Kidney (tissue), 14 donors: ENCODE data around the gene FAM53B. TPM values are rescaled to one million over a fixed set of nuclear protein-coding genes. Genes with fewer than 3 reads are reported as not detected.

ENCODE experiments used
- DNase-seq, 5 donors: peaks; one replicate each; pipeline ENCODE4 v3.0.0-alpha.2; 2013 to 2020
- FAIRE-seq: peaks from 2 replicates; lab custom pipeline; 2012; peaks lifted over from hg19 to GRCh38; lab: Jason Lieb, UNC
- H3K27ac ChIP-seq, 2 donors: one replicate each; pipeline ENCODE4 v1.7.0; 2013; ENCODE audit warnings: low read depth in 2 of 2, low read length in 2 of 2, inconsistent platforms in 1 of 2
- H3K27me3 ChIP-seq: one replicate; pipeline ENCODE4 v1.7.1; 2013; ENCODE audit warnings: low read length, inconsistent platforms; ENCODE audit not compliant: control insufficient read depth, insufficient read depth
- H3K36me3 ChIP-seq, 3 donors: one replicate each; pipeline versions ENCODE4 v1.7.0 to v1.7.1; 2013; ENCODE audit warnings: low read length in 3 of 3, control low read depth in 1 of 3, inconsistent platforms in 1 of 3; ENCODE audit not compliant: insufficient read depth in 3 of 3, control insufficient read depth in 2 of 3
- H3K4me1 ChIP-seq, 3 donors: one replicate each; pipeline versions ENCODE4 v1.7.0 to v1.7.1; 2013; ENCODE audit warnings: low read length in 3 of 3, inconsistent platforms in 1 of 3, low read depth in 1 of 3; ENCODE audit not compliant: control insufficient read depth in 2 of 3, insufficient read depth in 2 of 3
- H3K4me3 ChIP-seq, 3 donors: one replicate each; pipeline versions ENCODE4 v1.7.0 to v1.8.1; 2013; ENCODE audit warnings: low read length in 3 of 3, control low read depth in 1 of 3, inconsistent platforms in 1 of 3
- H3K9ac ChIP-seq, 3 donors: one replicate each; pipeline versions ENCODE4 v1.7.0 to v1.7.1; 2013; ENCODE audit warnings: low read length in 3 of 3, control low read depth in 1 of 3, inconsistent platforms in 1 of 3
- H3K9me3 ChIP-seq, 3 donors: one replicate each; pipeline versions ENCODE4 v1.7.0 to v1.7.1; 2013; ENCODE audit warnings: low read length in 3 of 3, control low read depth in 1 of 3, inconsistent platforms in 1 of 3; ENCODE audit not compliant: control insufficient read depth in 2 of 3, insufficient read depth in 1 of 3
- intact Hi-C: fragments of 100-400 bp; cut with DNase I; formaldehyde crosslinking; loops from one replicate; pipeline ENCODE4 v1.11.1; 2022
- polyA plus RNA-seq: library from polyadenylated mRNA; stranded (reverse); fragments of 350-450 nt; fragmentation: Illumina TruSeq; extraction: RNeasy Lipid Tissue Mini Kit (QIAGEN cat#74804); gene quantifications from one replicate; pipeline ENCODE4 v1.2.3, GENCODE V29; 2014; ENCODE audit warnings: low read depth, low replicate concordance; ENCODE audit not compliant: insufficient read depth
- total RNA-seq: library from RNA; stranded (reverse); fragmentation: NEBNext Ultra II Directional; extraction: Animal tissue kit (Norgen Biotek cat#: 25700); gene quantifications from one replicate; pipeline ENCODE4 v1.2.1, GENCODE V29; 2021
- TF ChIP-seq, protein P1 (sequence below): IDR thresholded peaks from 3 replicates; pipeline ENCODE4 v1.5.1; 2012; ENCODE audit warnings: mild to moderate bottlenecking, moderate library complexity, borderline replicate concordance; ENCODE audit not compliant: insufficient read depth; ENCODE audit errors: extremely low read depth
- donor health status: control.
- donor health status: control.
- donor health status: control.
- donor health status: control.
- donor health status: control.
- donor health status: DM: yes; HTN: yes; CAD: no.
- donor health status: Normal renal cell carcinoma (clear cell type).

The FAM53B gene
- total and polyA plus RNA-seq, 2 donors from 2014 or later = 11.8 to 30.0 TPM

DNA sequence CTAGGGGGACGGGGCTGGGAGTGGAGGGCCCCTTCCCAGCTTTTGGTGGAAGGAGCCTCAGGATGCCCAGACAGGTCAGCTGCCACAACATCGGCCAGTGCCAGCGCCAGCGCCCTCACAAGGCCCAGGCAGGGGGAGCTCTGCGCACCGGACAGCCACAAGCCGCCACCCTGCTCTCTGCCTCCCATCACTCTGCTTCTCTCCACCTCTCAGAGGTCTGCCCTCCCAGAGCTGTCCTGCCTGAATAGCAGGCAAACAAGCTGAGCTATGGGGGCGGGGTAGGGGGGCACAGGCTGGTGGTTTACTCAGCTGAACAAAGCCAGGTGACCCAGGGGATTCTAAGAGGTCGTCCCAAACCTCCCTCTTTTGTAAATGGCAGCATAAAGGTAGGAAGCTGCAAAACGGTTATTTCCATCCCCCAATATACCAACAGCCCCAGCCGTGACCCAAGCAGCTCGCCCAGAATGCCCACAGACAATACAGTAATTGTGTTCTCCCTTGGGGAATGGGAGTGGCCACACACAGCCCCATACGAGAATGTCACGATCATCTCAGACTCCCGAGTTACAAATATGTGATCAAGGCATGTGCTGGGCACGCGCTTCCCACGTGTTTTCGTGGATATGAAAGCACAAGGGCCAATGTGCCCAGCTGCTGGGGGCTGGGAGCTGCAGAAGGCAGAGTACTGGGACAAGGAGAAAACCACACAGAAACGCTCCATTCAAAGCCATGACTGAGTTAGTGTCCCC lies 19.7 kb downstream of the FAM53B start:
- FAIRE-seq (no peak), DNase-seq (peak in 1 of 5 donors; percentile 76)
- intact Hi-C loops = no loop called here
- H3K4me3 ChIP-seq = no peak overlapping the region
- peaks cover 0 to 66% (median 59%) of the 10 kb centered on the region in 3 donors for H3K4me1 ChIP-seq
- TF ChIP-seq, protein P1, sequence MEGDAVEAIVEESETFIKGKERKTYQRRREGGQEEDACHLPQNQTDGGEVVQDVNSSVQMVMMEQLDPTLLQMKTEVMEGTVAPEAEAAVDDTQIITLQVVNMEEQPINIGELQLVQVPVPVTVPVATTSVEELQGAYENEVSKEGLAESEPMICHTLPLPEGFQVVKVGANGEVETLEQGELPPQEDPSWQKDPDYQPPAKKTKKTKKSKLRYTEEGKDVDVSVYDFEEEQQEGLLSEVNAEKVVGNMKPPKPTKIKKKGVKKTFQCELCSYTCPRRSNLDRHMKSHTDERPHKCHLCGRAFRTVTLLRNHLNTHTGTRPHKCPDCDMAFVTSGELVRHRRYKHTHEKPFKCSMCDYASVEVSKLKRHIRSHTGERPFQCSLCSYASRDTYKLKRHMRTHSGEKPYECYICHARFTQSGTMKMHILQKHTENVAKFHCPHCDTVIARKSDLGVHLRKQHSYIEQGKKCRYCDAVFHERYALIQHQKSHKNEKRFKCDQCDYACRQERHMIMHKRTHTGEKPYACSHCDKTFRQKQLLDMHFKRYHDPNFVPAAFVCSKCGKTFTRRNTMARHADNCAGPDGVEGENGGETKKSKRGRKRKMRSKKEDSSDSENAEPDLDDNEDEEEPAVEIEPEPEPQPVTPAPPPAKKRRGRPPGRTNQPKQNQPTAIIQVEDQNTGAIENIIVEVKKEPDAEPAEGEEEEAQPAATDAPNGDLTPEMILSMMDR = no peak
- no peaks in the 10 kb centered on the region for H3K27me3 ChIP-seq
- H3K27ac ChIP-seq = peak overlapping the region; percentile 43 to 73
- no peaks in the 10 kb centered on the region for H3K9me3 ChIP-seq
- no peaks in the 10 kb centered on the region for H3K36me3 ChIP-seq
- H3K9ac ChIP-seq = peak overlapping the region in 2 of 3 donors; percentile 17 to 31

DNA sequence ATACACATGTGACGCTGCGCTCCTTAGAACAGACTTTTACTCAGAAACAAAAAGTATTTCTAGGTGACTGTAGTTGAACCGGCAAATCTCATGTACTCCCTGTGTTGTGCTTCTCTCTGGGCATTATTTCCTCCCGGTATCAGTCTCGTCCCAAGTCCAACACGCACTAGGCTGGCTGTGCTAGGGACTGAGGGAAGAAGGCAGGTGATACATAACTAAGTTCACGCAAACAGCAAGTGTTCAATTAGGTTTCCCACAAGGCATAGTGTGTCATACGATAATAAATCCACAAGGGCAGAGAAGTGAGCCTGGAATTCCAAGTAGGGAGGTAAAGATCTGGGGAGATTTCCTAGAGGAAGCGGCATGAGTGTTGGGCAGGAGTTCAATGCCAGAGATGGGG lies 20.4 kb downstream of the FAM53B start:
- FAIRE-seq = no peak
- Histone ChIP-seq H3K9me3 (no peaks in the 10 kb centered on the region), H3K4me1 (peaks cover 0 to 63% (median 61%) of the 10 kb centered on the region in 3 donors), H3K9ac (peak overlapping the region in 2 of 3 donors; percentile 6 to 31), H3K27ac (peak overlapping the region; percentile 43 to 73), H3K36me3 (no peaks in the 10 kb centered on the region), H3K4me3 (no peak overlapping the region), H3K27me3 (no peaks in the 10 kb centered on the region)
- TF ChIP-seq, protein P1 = no peak
- intact Hi-C loops = no loop called here
- no peak for DNase-seq

DNA sequence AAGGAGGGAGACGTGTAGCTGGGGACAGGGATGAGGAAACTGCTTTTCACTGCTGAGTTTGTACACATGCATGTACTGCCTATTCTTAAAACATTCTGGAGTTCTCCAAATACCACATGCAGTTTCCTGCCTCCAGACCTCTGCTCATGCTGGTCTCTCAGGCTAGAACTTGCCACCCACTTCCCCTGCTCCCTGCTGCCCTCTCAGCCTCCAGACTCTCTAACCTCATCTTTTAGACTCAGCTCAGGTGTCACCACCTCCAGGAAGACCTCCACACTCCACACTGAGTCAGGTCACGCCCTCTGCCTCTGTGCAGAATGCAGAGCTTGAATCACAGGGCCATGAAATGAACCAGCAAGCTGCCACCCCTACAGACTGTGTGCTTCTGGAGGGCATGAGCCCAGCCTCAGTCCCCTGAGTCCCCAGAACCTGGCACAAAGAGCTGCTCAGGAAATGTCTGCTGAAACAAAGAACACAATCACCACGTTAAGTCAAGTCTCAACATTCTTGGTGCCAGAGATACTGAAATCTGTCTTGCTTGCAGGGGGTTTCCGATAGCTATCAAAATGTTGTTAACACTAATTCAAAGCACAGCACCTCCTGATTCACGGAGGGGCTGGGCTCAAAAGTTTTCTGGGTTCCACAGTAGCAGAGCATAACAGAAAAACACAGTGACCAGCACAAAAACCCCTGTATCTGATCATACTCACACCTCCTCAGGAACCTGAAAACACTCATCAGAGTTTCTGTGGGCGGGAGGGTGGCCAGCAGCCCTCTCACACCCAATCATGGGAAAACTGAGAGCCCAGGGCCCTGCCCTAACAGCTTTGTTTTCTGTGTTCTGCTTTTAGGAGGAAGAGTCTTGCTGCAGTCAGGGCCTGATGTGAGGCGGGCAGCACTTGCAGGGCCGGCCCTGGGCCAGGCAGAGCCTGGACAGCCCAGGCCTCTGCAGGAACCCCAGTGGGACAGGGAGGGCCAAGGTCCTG lies 21.1 kb downstream of the FAM53B start:
- H3K9me3 ChIP-seq = no peaks in the 10 kb centered on the region
- H3K36me3 ChIP-seq = no peaks in the 10 kb centered on the region
- peaks cover 1 to 65% (median 62%) of the 10 kb centered on the region in 3 donors for H3K4me1 ChIP-seq
- H3K27ac ChIP-seq = peak overlapping the region; percentile 43 to 73
- TF ChIP-seq, protein P1 = no peak
- H3K27me3 ChIP-seq = no peaks in the 10 kb centered on the region
- intact Hi-C loops = no loop called here
- H3K9ac ChIP-seq = peak overlapping the region in 2 of 3 donors; percentile 6 to 31
- H3K4me3 ChIP-seq = no peak overlapping the region
- peak in 1 of 5 donors; percentile 80 for DNase-seq
- no peak for FAIRE-seq
